ENCODE results near the gene OCIAD1. TPM values are rescaled to one million over a fixed set of nuclear protein-coding genes. Genes with fewer than 3 reads are reported as not detected.
A peak's percentile ranks its signal among the peaks of the same experiment; 100 is the strongest.
"Not testable (repeated sequence)": the region's sequence is repeated elsewhere in the genome, so short reads cannot be mapped to it uniquely, and the experiment has no call there.

Gene OCIAD1
- total RNA-seq, 1 donor from 2014 or later: 148 TPM

DNA sequence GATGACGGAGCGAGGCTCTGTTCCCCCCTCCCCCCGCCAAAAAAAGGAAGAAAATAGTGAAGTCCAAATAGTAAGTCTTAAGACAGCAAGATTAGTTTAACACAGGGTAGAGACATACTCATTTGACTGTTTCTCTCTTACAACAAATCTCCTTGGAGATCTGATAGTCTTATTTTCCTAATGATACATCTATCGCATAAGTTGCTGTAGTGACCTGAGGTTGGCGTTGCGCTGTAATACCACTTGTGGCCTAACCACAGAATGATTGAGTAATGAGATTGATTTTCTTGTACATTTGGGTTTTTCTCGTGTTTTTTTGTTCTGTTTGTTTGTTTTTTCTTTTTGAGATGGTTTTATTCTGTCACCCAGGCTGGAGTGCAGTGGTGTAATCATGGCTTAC, 27.2 kb downstream of the OCIAD1 start:
- H3K36me3 Mint-ChIP-seq: peaks cover 29% of the 10 kb centered on the region
- H3K9me3 Mint-ChIP-seq: peaks cover 4% of the 10 kb centered on the region
- no peaks in the 10 kb centered on the region for H3K4me1 Mint-ChIP-seq (ENCODE audit: unreplicated experiment)
- H3K4me3 Mint-ChIP-seq: no peak overlapping the region
- TF ChIP-seq CTCF (conservative IDR thresholded peaks at IDR 0.05): peak; percentile 33
- no peaks in the 10 kb centered on the region for H3K27me3 Mint-ChIP-seq
- no peak overlapping the region for H3K27ac Mint-ChIP-seq
- no peak for DNase-seq (ENCODE audit: extremely low spot score, unreplicated experiment)

DNA sequence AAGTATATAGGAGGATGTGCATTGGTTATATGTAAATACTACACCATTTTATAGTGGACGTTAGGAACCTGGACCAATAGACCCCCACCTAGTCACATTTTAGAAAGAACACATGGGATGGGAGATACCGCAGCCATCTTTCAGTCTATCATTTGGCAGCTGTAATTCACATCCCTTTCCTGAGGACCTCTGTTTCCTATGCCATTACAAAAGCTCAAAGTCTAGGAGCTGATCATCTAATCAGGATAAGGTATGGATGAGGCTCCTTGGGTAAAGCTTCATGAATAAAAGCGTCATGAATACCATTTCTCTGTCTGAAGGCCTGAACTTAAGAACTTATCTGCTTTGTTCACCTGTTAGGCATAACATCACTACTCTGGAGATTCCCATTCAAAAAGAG, 31.1 kb downstream of the OCIAD1 start:
- DNase-seq (ENCODE audit: extremely low spot score, unreplicated experiment): no peak
- Mint-ChIP-seq H3K4me3 (no peak overlapping the region), H3K27ac (no peak overlapping the region), H3K36me3 (peaks cover 20% of the 10 kb centered on the region), H3K9me3 (peaks cover 6% of the 10 kb centered on the region), H3K4me1 (ENCODE audit: unreplicated experiment) (no peaks in the 10 kb centered on the region), H3K27me3 (no peaks in the 10 kb centered on the region)
- TF ChIP-seq CTCF (conservative IDR thresholded peaks at IDR 0.05): no peak

DNA sequence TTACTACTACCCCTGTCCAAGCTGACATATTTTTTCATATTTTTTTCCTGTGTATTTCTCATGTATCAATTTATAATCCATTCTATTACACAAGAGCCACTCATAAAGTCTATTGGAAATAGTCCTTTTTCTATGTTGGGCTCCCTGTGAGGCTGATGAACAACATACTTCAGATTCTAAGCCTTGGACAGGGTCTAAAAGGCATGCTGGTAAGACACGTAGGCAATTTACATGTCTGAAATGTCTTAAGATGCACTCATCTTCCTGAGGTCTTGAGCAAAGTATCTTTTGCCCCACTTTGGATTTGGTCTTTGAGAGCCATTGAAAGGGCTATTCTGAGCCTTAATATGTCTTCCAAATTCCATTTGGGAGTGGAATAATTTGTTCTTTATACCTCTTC, 31.8 kb downstream of the OCIAD1 start:
- Mint-ChIP-seq H3K4me3 (no peak overlapping the region), H3K27ac (no peak overlapping the region), H3K4me1 (ENCODE audit: unreplicated experiment) (no peaks in the 10 kb centered on the region), H3K27me3 (no peaks in the 10 kb centered on the region), H3K36me3 (peaks cover 19% of the 10 kb centered on the region), H3K9me3 (peaks cover 6% of the 10 kb centered on the region)
- no peak for TF ChIP-seq CTCF (conservative IDR thresholded peaks at IDR 0.05)
- no peak for DNase-seq (ENCODE audit: extremely low spot score, unreplicated experiment)

DNA sequence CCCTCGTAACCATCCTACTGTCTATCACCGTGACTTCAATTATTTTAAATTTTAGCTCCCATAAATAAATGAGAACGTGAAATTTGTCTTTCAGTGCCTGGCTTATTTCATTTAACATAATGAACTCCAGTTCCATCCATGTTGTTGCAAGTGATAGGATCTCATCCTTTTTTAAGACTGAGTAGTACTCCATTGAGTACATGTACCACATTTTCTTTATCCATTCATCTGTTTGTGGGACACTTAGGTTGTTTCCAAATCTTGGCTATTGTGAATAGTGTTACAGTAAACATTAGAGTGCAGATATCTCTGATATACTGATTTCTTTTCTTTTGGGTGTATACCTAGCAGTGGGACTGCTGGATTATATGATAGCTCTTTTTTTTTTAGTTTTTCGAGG, 32.8 kb downstream of the OCIAD1 start:
- Mint-ChIP-seq H3K36me3 (peaks cover 14% of the 10 kb centered on the region), H3K27me3 (no peaks in the 10 kb centered on the region), H3K4me1 (ENCODE audit: unreplicated experiment) (no peaks in the 10 kb centered on the region), H3K27ac (no peak overlapping the region), H3K9me3 (peaks cover 6% of the 10 kb centered on the region), H3K4me3 (no peak overlapping the region)
- no peak for DNase-seq (ENCODE audit: extremely low spot score, unreplicated experiment)
- TF ChIP-seq CTCF (conservative IDR thresholded peaks at IDR 0.05): no peak

DNA sequence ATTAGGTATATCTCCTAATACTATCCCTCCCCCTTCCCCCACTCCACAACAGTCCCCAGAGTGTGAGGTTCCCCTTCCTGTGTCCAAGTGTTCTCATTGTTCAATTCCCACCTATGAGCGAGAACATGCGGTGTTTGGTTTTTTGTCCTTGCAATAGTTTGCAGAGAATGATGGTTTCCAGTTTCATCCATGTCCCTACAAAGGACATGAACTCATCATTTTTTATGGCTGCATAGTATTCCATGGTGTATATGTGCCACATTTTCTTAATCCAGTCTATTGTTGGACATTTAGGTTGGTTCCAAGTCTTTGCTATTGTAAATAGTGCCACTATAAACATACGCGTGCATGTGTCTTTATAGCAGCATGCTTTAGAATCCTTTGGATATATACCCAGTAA, 33.8 kb downstream of the OCIAD1 start:
- peaks cover 16% of the 10 kb centered on the region for H3K36me3 Mint-ChIP-seq

GRCh38 chr4:48877827-48878535, 47.1 kb downstream of the OCIAD1 start:
- H3K27me3 Mint-ChIP-seq: no peaks in the 10 kb centered on the region
- TF ChIP-seq CTCF (conservative IDR thresholded peaks at IDR 0.05): no peak
- no peak for DNase-seq (ENCODE audit: extremely low spot score, unreplicated experiment)
- no peaks in the 10 kb centered on the region for H3K9me3 Mint-ChIP-seq
- no peak overlapping the region for H3K4me3 Mint-ChIP-seq
- H3K36me3 Mint-ChIP-seq: no peaks in the 10 kb centered on the region
- H3K4me1 Mint-ChIP-seq (ENCODE audit: unreplicated experiment): no peaks in the 10 kb centered on the region
- no peak overlapping the region for H3K27ac Mint-ChIP-seq

More for the DNA sequence above, 33.8 kb downstream of the OCIAD1 start:
- not testable (repeated sequence) for H3K27me3 Mint-ChIP-seq; DNase-seq (ENCODE audit: extremely low spot score, unreplicated experiment); H3K4me3 Mint-ChIP-seq; H3K27ac Mint-ChIP-seq; H3K4me1 Mint-ChIP-seq (ENCODE audit: unreplicated experiment)
- peaks cover 11% of the 10 kb centered on the region for H3K9me3 Mint-ChIP-seq
